Stimulated activated CD8-positive, alpha-beta memory T cell treated with anti-CD3 and anti-CD28 coated beads, Interleukin-15, amount 100 ng/mL, for 4 hours (primary cell): ENCODE measurements around the gene TTC39A.
"Not testable (repeated sequence)": the region's sequence is repeated elsewhere in the genome, so short reads cannot be mapped to it uniquely, and the experiment has no call there.

Source experiments
- DNase-seq, 2 donors: peaks; one replicate each; pipeline ENCODE4 v3.0.0-alpha.2; 2020; ENCODE audit warnings: low read depth in 2 of 2

The TTC39A gene

DNA sequence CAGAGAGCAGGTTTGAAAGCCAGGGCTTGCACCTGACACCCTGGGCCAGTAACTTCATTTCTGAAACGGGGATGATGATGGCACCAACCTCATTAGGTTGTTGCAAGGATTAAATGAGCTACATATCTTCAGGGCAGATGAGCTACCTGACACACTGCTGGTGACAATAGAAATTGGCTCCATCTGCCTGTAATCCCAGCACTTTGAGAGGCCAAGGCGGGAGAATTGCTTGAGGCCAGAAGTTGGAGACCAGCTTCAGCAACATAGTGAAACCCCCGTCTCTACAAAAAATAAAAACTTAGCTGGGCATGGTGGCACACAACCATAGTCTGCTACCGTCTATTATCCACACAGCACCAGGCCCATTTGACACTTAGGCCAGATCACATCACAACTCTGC lies 6.3 kb upstream of the TTC39A start:
- DNase-seq: no peak

DNA sequence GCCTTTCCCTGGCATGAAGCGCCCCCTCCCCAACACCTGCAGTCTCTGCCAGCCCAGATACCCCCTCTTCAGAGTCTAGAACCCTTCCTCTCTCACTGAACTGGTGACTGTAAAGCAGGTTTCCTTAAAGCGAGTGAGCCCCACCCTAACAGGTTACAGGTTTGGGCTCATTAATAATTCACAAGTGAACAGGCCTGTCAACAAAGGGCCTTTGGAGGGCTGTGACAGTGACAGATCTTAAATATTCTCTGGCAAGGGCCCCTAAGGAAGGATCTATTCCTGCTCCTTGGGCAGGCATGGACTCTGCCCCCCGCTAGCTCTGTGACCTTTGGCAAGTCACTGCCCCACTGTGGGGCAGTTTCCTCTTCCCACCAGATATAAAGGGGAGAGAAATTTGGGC lies 5.6 kb upstream of the TTC39A start:
- DNase-seq: no peak

DNA sequence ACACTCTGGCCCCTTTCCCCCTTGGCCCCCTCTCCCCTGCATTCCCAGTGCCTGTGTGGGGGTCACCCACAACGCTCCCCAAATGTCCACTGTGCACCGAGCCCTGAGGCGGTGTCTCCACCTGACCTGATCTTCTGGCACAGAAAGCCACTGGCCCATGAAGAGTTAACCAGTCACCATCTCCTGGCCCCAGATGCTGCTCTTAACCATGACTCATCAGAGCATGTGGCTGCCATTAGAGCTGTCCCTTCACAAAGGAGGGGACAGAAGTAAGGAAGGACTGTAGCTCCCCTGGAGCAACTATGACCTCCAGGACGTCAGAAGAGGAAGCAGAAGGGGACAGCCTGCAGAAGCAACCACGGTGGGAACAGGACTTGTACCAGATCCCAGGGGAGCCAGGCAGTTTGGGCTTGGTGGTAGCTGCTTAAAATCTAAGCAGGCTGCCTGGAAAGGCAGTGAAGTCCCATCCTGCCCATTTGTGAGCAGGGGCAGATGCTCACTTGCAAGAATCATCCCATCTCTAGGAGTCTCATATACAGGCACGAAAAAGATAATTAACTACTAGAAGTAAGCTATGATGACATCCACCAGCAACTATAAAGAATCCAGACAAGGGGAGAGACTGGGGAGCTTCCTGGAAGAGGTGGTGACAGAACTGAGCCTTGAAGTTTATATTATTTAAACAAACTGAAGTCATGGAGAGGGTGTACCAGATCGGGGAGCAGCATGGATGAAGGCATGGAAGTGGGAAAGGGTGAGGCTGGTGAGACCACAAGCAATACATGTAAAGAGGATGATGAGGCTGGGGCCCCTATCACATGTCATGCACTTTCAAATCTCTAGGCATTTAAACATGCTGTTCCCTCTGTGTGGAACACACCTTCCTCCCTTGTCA lies 1.1 kb upstream of the TTC39A start:
- no peak for DNase-seq

DNA sequence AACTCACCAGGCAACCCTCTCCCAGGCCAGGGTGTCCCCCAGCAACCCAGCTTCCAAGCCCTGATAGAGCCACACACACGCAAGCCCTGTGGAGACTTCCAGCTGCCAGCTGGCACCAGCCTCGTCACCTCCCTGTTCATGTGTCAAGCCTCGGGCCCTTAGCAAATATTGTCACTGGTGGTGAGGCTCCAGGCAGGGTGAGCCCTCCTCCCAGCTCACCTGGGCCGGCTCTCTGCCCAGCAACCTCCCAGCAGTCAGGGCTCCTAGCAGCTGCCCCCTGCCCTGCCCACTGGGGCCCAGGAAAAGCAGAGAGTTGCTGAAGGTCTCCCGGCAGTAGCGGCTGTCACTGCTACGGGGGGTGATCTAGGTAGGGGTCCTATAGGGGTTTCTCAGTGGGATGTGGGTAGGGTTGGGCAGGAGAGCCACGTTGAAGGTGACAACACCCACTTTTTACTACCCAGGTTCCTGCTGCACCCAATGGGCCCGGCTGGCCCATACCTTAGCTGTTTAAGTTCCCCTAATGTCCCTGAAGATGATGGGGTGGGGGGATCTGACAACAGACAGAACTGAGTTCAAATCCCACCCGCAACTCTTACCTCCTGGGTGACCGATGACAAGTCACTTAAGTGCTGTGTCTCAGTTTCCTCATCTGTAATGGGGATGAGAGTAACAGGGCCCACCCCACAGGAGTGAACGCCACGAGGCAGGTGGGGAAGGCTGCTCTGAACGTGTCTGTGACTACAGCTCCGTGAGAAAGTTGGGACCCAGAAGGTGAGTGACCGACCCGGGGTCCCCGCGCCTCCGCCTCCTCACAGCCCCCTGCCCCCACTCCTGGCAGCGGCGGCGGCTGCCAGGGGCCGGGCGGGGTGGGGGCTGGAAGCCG lies 678 bp downstream of the TTC39A start:
- no peak for DNase-seq

DNA sequence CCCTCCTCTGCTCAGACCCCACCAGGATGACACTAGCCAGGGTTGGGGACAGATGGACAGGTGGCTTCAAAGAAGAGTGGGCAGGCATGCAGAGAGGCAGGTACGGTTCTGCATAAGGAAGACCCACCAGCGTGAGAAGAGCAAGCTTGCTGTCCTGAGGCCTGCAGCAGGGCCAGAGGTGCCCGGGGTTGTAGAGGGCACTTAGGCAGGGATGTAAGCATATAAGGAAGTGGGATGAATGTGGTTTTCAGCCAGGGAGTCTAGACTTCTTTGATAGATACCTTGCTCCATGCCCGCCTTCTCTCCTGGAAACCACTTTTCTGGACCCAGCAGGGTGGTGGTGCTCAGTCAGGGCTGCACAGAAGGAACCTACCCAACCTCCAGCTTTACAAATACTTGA lies 1.4 kb downstream of the TTC39A start:
- DNase-seq: no peak

DNA sequence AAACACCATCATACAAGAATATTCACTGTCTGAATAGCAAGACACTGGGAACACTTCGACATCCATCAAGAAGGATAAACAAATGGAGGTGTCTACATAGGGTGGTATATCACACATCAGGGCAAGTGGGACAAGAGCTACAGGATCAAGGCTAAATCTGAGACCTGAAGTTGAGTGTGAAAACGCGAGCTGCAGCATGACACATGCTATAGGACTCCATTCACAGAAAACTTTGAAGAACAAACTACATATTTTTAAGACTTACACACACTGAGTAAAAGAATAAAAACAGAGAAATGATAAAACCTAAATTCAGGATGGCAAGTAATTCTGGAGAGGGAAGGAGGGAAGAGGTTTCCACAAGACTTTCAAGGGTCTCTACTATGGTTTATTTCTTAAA lies 2.1 kb downstream of the TTC39A start:
- DNase-seq: no peak

DNA sequence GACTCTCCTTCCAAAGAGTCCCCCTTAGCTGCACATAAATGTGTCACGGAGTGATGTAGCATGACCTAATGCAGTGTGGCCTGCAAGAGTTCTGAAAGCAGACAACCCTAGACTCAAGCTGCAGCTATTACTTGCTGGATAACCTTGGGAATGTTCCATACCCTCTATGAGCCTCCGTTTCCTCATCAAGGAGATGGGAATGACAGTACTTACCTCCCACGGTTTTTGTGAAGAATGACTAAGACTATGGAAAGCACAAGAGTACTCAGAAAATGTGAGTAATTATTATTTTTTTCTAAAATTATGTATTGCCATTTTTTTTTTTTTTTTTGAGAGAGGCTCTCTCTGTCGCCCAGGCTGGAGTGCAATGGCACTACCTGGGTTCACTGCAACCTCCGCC lies 3.0 kb downstream of the TTC39A start:
- DNase-seq: no peak

DNA sequence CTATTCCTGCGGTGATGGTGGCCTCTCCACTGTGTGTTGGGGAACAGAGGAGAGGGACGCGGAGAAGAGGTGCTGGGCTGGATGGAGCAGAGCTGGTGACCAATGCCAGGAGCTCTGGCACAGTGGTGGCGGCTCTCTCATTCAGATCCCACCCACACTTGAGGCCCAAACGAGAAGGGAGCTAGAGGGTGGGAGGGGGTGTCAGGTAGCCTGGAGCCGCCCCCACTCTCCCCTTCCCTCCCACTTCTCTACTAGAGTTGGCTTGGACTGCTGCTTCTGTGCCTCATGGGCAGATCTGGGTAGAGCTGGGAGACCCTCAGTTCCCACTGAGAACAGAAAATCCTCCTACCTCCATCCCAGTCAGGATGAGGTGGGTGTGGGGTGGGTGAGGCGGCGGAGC lies 3.5 kb downstream of the TTC39A start:
- DNase-seq: no peak

DNA sequence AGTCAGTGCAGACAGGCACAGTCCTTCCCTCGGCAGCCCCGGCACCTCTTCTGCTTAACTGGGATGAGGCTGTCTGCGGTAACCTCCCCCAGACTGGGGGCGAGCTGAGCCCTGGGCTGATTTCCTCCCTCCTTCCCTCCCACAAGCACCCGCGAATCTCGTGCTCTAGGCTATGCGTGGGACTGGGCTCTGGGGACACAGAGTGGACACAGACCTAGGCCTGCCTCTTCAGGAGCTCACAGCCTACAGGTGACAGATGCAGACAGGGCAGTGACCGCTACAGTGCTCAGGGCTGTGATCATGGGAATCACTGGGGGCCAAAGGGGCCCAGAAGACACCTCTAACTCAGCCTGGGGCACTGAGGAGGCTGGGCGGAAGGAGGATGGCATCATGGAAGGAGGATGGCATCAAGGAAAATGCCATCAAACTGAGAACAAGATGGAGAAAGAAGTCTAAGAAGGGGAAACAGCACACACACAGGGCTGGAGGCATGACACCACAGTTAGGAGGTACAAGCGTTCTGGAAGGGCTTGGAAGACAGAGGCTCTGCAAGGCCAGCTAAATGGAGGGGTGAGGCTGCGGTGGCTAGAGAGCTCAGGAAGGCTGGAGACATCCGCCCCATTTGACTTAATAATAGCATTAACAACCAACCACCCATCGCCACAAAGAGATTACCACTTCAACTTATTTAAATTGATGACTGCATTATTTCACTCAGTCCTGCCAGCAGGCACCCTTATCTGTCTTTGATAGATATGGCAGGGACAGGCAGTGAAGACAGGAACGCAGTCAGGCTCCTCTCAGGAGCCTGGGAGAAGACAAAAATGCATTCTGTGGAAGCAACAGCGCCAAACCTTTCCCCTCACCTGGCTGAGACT lies 4.2 kb downstream of the TTC39A start:
- no peak for DNase-seq

DNA sequence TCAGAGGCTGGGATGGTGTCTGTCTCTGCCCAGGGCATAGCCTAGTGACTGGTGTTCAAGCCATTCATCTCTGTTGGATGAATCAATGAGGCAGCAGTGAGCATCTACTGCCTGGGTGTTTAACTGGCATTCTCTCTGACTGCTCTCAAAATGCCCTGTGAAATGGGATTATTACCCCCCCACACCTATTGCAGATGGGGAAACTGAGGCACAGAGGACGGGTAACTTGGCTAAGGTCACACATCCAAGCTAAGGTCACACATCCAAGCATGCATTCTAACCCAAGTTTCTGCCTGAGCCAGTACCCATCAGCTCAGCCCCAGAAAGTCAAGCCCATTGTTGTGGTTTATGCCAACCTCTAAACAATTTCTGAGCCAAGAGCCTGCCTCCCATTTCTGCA lies 5.0 kb downstream of the TTC39A start:
- DNase-seq: no peak

DNA sequence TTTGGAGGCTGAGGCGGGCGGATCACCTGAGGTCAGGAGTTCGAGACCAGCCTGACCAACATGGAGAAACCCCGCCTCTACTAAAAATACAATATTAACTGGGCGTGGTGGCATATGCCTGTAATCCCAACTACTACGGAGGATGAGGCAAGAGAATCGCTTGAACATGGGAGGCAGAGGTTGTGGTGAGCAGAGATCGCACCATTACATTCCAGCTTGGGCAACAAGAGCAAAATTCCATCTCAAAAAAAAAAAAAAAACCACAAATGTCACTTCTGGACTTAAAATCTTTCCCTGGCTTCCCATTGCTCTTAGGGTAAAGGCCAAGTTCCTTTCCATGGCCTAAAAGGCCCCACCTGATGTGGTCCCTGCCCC lies 5.4 kb downstream of the TTC39A start:
- not testable (repeated sequence) for DNase-seq

DNA sequence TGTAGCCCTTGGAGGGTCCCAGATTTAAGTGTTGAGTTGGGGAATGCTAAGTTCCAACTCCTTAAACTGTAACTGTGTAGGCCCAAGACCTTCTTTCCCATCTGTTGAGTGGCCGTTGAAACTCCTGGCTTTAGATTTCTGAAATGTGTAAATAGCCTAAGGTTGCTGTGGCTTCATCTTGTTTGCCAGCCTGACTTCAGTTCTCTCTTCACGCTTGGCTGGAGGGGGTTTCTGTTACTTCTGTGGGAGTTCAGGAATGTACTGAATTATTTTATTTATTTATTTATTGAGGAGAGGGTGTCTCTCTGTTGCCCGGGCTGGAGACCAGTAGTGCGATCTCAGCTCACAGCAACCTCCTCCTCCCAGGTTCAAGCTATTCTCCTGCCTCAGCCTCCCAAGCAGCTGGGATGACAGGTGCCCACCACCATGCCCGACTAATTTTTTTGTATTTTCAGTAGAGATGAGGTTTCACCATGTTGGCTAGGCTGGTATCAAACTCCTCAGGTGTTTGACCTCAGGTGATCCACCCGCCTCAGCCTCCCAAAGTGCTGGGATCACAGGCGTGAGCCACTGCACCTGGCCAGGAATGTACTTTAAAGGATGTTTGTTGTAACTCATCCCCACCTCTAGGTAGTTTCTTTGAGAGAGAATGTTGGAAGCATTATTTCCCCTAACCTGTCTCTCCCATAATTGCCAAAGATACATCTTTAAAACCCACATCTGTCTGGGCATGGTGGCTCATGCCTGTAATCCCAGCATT lies 5.9 kb downstream of the TTC39A start:
- DNase-seq: no peak

DNA sequence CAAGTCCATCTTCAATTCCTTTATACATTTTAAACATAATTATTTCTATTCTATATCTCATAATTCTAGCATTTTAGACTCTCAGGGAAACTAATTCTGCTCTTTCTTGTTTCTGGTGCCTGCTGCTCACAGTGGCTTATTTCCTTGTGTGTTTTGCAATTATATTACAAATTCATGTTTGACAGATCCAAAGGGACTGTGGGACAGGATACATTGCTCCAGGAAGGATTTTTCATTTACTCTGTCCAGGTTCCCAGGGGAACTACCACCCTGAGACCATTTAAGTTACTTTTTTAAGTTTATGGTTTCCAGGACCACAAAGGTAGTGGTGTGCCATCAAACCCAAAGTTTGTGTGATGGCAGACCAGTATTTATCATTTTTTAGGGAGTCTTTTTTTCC lies 6.6 kb downstream of the TTC39A start:
- DNase-seq: no peak

DNA sequence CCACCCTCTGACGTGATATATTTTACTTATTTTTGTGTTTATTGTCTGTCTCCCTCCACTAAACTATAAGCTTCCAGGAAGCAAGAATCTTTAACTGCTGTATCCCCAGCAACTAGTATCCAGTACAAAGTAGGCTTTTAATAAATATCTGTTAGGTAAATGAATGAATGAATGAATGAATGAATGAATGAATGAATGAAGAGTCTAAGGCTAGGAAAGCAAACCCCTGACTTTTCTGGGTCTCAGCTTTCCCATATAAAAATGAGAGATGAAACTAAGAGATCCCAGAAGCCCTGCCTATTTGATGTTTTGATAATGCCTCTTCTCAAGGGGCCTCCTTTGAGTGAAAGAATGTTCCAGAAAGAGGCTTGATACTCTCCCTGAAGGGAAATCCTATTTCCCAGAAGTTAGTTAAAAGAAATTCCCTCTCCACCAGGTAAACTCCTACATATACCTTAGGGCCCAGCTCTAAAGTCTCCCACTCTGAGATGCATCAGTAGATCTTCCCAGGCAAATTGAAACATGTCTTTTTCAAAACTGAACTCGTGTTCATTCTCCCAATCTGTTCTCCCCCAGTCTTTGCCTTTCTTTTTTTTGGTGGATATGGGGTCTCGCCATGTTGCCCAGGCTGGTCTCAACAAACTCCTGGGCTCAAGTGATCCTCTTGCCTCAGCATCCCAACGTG lies 7.8 kb downstream of the TTC39A start:
- DNase-seq: no peak

DNA sequence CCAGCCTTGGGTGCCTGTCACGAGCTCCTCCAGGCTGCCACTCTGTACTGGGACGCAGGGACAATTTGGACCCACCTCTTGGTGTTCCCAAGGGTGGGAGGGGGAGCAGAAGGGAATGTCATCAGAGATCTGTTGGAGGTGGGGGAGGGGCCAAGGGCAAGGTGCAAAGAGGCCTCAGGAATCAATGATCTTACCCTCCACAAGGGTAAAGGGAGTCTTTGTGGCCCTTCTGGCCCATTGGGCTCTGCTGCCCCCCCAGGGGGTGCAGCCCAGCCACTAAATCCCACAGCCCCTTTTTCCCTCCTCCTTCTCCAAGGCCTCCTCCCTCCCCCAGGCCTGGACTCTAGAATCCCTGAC lies 8.5 kb downstream of the TTC39A start:
- no peak for DNase-seq

DNA sequence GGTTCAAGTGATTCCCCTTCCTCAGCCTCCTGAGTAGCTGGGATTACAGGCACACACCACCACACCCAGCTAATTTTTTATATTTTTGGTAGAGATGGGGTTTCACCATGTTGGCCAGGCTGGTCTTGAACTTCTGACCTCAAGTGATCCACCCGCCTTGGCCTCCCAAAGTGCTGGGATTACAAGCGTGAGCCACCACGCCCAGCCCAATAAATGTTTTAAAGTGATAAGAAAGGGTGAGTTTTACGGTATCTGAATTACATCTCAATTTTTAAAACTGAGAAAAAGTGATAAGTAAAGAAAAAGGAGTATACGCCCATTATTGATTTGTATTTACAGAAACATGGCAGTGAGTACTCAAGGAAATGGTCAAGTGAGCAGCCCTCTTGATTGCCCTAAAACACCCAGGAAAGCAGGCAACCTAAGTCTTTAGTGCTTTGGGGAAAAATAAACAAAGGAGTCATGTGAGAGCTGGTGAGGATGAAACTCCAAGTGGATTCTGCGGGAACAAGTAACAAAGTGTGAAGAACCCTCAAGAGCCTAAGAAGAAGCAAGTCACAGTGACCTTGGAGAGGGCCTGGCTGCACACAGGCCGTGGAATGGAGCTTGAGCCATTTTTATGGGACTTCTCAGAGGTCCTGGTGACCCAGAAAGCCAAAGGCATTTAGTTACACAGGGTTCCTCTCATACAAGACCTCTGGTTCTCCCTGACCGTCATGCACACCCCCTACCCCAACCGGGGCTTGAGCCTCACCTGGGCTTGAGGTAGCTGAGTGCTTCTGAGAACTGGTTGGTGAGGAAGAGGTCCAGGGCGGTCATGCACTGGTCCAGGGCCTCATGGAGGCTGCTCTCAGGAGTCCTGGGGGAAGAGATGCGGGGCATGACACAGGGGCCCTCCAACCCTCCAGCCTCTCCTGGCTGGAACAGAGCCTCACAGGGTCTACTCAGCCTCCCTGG lies 9.1 kb downstream of the TTC39A start:
- no peak for DNase-seq

DNA sequence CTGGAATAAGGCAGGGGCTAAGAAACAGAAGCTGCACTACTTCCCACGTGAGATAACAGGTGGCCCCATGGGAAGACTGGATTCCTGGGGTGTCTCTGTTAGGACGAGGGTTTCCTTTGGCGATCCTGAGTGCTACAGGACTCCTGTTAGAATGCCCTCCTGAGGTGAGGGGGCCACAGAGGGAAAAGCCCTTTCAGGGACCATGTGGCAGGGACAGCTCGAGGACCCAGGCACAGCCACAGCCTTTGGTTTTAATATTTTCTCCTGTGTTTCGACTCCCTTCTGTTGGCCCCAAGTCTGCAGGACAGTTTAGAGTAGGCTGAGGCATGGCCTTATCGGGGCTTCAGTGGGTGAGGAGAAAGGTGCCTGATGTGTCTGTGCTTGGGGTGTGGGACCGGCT lies 12.6 kb downstream of the TTC39A start:
- no peak for DNase-seq

DNA sequence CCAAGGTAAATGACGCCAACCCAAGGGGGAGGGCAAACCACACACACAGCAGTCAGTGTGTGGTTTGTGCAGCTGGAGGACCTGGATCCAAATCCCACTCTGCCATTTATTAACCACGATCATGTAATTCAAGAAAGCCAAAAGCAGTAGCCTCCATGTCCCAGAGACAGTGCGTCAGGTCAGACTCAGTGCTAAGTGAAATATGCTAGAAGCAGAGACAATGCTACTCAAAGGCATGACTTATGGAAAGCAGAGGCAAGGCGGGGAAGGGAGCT lies 13.6 kb downstream of the TTC39A start:
- DNase-seq: no peak

DNA sequence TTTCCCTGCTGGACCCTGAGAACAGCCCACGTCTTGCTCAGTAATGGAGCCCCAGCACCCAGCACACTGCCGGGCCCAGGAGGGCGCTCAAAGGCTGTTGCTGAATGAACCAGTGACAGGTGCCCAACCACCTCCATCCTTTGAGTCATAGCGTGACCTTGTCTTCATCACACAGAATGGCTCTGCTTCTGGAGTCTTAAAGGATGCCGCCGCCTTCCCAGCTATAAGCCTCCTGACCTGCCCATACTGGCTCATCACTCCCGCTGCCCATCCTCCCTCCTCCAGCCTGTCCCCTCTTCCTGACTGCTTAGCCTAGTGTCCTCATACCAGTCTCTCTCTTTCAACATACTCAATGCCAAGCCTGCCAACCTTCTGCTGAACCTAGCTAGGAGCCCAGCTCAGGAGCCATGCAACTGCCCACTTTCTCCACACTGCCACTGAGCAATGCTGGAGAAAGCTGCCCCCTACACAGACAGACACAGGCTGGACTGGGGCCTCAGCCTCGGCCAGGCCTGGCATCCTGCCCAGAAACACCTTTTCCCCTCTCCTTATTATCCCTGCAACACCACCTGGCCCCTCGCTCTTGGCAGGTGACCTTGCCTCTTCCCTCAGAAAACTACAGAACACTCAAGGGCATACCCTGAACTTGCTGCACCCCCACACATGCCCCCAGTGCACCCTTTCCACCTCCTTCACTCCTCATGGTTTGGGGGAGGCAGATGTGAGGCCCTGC lies 14.1 kb downstream of the TTC39A start:
- no peak for DNase-seq
